ENCODE results near the gene BID.

The BID gene

DNA sequence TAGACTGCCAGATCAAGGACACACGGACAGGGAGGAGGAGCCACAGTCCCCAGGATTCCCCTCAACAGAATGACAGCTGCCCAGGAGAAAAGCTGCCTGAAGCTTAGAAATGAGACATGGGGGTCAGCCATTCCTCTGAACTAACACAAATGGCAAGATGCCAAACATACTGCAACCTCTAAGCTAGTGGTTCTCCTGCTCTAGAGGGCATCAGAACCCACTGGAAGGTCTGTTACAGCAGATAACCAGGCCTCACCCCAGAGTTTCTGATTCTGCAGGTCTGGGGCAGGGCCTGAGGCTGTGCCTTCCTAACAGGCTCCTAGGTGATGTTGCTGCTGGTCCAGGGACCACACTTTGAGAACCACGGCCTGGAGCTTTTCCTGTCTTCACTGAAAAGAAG, 28.6 kb upstream of the BID start:
- no peak for DNase-seq

DNA sequence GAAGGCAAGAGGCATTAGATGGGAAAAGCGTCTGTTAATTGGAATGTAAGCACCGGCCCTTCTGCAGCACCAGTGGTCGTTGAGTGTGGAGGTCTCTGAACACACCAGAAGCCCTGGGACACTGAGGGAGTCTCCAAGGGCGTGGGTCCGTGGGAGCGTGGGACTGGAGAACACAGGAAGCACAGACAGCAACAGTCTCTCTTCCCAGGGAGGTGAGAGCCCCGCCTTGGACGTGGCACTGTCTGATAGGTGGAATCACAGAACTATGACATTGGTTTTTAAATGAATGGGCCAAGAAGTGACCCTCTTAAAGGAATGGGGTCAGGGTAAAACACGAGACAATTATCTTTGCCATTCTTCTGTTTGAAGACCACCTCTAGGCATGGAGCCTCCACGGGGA, 28.1 kb upstream of the BID start:
- DNase-seq: no peak

DNA sequence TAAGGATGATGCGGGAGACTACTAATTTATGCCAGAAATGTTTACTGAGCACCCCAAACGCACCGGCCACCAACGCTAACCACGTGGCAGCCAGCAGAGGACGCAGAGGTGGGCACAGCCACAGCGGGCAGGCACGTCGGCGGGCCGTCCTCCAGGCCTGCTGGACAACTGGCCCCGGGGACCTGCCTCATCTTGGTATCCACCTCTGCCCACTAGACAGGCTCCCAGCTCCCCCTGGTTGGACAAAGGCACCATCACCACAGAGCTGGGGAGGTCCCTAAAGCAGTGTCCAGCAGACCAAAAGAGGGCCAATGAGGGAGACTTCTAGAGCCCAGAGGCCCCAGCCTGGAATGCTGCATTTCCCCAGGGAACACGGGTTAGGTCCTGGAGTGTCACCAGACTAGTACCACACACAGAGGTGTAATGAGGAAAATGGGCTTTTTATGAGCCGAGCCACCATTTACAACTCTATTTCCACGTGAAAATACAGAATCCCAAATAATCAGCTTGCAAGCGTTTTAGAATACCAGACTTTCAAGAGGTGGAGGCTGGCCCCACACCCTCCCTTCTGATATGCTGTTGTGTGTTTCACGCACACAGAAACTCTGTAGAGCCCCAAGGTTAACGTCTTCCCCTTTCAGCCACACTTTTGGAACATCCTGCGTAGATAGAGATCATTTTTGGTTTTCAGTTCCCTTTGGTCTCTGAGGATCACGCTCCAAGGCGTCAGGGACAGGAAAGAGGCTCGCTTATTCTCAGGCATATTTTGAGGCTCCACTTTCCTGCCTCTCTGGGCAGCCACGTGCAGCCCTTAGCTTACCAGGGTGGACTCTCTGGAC, 23.7 kb upstream of the BID start:
- DNase-seq: no peak

DNA sequence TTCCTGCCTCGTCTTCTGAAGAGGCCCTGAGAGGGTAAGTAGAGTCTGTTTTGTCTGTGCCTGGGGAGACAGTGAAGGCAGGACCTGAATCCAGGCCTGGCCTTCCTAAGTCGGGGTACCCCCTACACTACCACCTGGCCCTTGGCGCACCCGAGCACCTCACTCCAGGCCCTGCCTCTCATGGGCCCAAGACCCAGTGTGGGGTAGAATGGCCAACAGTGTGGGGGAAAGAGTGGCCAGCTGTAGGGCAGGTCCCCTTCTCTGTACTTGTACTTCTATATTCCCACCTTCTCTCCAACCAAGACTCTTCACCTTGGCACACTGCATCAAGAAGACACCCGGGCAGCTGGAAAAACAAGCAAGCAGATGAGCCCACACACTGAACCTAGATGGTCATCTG, 22.4 kb upstream of the BID start:
- DNase-seq: no peak

DNA sequence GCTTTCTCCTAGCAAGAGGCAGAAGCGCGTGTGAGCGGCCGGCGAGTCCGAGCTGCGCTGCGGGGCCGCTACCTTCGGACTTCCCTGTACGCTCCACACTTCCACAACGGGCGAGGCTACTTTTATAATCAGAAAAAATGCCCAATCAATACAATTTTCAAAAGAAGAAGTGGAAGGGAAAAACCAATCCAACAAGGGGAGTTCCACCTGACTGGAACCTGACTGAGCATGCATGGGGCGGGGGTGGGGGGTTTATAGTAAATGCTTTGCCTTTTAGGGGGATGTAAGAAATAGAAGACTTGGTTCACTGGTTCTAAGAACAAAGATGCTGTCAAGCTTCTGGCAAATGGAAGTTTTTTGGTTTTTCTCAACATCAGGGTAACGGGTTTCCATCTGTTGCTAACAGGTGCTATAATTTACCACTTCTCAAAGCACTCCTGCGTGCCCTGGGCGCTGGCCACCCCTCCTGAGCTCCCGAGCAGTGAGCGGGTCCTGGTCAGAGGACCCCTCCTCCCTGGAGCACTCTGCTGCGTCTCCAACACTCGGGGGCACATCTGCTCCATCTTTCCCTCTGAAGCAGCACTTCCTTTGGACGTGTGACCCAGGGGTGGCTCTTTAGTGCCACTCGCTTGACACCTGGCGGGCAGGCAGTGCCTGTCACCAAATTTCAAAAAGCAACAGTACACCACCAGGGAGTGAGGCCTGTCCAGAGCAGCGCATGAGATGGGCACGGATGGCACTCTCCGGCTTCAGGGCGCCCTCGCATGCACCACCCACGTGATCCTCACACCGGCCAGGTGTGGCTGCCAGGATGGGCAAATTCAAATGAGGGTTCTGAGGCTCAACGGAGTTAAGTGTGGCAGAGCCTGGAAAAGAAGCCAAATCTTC, 21.6 kb upstream of the BID start:
- no peak for DNase-seq

DNA sequence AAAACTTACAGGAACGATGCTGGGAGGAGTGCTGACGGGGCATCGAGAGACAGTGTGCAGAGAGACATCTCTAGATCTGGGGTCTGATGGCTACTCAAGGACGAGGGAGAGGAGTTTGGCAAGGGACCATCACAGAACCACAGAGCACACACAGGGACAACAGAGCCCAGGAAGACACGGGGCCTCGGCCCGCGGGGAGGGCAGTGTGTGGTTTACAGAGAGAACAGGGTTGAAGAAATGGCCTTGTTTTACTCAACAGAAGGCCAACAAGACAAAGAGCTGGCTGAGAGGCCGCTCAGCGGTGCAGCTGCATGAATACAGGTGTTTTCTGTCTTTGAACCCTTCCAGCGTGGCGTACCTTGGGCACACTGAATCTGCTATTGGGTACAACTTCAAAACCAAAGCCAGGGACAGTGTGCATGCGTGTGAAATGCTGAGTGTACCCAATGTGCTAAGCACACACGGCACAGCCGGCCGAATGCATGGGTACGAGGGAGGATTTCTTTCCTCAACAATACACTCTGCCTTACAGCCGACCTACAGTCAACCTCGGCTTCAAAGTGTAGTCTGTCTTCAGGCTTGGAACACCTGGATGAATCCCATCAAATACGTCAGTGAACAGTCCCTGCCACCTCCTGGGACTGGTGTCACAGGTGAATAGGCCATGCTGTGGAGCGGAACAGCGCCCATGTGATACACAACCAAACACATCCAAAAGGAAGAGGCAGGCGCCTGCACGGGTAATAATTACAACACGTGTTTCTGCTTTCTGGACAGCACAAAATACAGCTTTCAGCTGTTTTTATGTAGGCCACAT, 20.7 kb upstream of the BID start:
- no peak for DNase-seq

DNA sequence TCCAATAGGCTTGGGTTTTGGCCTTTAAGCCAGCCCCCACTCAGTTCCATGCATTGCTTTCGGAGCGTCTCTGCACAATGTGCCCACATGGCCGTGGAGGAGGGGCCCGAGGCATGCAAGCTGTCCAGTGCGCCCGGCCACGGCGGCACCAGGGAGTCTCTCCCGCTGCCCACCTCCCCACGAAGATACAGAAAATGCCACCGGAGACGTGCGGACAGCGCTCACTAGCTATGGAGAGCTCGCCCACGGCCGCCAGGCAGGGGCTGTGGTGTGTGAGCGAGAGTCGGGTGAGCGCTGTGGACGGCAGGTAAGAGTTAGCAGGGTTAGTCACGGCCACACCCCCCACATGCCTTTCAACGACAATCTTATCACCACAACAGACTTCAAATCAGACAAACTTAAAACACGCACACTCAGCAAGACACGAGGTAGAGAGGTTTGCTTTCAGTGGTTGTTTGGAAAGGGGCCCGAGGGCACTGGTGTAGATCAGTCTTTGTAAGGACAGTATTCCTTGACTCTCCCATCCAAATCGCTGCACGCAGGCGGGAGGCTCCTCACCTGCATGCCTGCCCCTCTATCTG, 18.7 kb upstream of the BID start:
- DNase-seq: no peak

DNA sequence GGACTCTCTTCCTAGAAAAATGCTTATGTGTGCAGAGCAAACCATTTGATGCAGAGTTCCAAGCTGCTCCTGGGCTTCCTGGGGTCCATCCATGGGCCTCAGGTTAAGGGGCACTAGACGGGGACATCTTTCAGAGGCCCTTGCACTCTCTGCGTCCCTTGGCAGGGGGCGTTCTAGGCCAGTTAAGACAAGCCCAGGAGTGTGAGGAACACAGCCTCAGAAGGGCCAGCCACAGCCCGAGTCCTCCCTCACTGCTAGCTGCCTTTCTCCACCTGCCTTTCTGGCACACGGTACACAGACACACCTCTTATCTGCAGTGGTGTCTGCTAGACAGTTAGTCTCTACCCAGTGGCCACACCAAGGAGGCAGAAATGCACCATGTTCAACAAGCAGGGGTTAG, 18.0 kb upstream of the BID start:
- DNase-seq: no peak

DNA sequence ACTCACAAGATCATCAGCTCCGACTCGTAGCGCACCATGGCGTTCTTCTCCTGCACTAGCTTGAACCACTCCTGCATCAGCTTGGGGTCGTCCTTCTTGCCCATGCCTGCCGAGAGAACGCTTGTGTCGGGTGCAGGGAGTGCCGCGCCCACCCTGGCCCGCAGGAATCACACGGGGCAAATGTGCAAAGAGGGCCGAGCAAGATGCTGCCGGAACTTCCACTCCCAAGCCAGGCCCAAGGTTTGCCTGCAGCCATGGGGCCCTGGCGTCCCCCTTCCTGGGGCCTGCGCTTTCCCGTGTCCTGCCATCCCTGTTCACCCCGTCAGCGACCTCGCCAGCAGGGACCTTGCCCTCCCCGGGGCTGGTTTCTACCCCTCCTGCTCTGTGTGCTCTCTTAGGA, 16.9 kb upstream of the BID start:
- no peak for DNase-seq

DNA sequence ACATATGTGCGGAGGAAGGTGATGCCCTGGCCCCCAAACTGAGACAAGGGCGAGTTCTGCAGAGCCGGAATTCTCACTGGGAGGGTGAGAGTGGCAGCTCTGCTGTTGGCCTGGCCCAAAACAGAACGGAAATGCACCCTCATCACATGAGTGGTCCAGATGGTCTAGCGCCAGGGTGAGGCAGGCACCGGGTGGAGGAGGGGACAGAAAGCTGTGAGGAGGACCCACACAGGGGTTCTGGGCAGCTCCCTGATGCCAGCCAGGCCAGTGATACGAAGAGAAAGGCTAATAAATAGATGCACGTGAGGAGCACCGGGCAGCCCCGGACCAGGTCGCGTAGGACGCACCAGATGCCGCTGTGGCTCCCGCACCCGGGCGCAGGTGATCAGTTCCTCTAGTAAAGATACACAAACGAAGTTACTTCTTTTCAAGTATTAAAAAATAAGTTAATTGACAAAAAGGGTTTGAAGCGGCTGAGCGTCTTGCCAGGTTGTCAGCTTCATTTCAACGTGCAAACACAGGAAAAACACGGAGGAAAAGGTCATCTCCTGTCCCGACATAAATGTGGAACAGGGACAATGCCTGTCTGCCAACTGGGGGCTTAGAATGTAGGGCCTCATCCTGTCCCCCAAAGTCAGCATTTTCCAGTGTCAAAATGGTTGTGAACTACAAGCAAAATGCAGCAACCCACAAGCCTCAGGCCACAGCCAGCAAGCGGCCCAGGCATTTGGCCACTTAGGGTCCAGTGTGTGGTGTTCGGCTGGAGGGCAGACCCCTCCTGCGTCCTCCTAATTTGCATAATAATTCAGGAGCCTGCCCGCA, 15.3 kb upstream of the BID start:
- no peak for DNase-seq

DNA sequence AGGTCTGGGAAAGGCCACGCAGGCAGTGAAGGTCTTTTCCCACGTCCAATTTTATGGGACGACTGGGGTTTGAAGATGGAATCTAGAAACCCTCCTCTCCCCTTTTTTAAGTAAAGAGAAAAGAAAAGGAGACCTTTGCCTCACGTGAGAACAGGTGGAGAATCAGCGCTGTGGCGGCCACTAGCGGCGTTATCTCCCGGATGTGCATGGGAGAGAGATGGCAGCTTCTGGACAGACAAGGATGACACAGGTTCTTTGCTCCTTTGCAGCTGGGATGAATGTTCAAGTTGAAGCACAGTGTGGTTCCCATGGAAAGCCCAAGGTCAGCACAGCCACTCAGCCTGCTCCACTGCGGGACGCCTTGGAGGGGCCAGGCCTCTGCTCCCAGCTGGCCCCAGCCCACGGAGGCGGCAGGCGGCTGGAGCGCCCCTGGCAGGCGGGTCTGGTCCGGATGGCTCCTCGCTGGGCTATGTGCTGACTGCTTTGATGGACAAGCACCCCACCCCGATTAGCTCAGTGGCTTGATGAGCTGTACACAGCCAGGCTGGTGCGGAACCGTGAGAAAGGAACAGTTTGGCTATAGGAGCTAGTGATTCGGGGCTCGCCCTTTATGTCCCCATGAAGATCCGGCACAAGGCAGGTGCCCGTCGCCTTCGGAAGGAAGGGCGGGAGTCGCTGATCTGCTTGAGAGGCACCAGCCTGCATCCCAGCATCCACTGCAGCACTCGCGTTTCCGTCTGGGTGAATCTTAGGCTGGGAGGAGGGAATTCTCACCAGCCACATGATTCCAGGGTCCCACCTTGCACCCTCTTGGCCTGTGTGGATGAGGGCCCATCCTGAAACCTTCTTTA, 14.5 kb upstream of the BID start:
- DNase-seq: no peak

DNA sequence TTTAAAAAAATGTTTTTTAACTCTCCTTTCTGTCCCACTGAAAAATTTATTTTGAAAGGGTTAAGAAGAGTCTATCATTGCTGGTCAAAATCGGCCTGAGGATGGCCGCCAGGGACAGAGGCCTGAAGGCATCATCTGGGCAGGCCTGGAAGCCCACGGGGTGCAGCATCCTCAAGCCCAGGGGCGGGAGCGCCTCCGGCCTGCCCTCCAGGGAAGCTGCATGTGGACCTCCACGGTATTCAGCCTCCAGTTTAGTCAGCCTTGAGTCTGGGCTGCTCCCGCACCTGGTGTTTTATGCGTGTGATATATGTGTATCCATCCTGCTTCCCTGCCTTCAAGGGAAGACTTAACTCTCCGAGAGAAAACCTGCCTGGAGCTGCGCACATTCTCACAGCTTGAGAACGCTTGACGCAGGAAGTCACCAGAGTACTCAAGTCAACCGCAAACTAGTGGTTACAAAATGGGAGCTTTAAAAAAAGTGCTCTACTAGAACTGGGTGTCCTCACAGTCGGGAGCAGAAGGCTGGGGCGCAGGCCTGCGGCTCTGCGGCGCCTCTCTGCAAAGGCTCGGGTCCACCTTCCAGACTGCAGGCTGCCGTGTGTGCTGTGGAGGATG, 13.6 kb upstream of the BID start:
- no peak for DNase-seq

DNA sequence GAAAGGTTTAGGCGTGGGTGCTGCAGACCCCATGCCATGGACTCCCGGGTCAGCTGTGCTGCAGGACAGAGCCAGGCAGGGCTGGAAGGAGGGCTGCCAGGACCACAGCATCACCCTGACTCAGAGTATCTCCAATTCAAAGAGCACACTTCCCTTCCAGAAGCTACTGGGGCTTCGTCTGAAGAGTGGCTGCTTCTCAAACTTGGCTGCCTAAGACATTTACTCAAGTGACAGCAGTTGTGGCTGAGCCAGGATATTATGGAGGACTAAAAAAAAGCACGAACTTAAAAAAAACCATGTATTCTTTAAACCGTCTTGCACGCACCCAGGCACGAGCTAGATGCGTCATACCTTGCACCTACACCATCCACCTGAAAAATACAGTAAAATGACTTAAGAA, 13.0 kb upstream of the BID start:
- no peak for DNase-seq

DNA sequence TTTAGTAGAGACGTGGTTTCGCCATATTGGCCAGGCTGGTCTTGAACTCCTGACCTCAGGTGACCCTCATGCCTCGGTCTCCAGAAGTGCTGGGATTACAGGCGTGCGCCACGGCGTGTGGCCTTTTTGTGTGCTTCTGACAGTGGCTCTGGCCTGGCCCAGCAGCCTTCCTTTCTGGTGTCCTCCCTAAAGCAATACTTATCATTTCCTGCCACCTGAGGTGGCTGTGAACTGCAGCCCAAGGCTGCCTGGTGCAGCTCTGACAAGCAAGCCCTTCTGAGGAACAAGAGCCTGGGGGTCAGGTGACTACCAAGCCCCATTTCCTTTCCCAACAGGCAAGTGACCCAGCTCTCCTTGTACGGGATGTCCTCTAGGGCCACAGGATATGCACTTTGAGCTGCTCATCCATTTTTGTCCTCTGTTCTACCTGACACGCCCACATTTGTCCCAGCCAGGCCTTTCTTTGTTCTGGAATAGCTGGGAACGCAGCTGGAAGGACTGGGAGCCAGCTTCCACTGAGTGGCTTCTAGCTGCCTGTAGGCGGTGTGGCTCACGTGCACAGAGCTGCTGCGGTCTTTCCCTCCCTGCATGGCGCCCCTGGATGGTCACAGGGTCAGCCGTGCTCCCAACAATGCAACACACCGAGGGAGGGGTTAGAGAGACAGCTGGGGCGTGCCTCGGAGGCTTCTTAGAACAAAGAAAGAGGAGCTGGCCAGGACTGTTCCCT, 12.3 kb upstream of the BID start:
- DNase-seq: no peak

DNA sequence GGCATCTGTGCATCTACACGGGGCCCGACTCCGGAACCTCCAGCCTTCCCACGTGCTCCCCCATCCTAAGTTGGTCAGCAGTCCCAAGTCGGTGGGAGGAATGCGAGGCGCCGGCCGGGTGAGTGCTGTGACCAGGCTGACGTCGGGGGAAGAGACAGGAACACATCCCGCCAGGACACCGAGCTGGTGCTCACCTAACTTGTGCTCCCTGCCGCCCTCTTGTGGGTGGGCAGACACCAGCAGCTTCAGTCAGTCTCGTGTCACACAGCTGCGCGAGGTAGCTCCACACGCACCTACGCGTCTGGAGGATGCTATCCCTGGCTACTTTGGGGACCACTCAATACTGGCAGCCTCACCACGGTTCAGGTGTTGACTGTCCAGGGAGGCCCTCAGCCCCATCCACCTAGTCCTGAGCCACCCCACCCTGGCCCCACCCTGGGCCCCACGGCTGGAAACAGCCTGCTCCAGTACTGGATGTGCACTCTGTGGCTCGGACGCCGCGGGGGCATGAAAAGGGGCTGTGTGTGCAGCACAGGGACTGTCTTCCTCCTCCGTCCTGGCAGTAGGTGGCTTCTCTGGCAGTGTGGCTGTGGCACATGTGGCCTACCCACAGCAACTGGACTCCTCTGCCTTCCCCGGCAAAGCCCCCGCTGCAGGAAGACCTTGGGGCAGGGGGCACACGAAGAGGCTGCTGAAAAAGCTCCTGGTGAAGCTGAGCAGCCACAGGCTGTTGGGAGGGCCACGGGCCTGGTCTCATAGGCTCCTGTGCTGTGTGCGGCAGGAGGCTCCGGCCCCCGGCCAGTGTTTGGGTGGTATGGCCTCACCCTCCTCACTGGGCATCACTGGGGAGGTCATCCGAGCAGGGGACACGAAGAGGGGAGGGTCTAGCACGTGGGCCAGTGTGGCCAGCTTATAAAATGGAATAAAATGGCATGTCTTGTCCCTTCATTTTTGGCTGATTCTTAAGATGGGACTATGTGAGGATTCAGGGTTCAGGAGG, 11.2 kb upstream of the BID start:
- DNase-seq: no peak

DNA sequence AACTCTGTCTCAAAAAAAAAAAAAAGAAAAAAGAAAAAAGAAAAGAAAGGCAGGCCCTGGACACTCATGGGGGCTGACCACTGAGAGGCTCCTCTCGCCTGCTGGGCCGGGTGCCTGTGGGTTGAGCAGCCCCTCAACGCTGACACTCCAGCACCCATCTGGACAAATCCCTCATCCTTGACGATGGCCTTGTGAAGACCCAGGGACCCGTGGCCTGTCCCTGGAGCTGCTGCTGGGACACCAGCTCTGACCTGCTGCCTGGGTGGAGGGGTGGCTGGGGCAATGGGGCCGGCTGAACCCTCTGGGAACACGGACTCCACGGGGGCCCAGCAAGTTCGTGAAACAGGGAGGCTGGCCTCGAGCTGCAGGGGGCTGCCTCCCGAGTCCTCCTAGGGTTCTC, 10.5 kb upstream of the BID start:
- no peak for DNase-seq

DNA sequence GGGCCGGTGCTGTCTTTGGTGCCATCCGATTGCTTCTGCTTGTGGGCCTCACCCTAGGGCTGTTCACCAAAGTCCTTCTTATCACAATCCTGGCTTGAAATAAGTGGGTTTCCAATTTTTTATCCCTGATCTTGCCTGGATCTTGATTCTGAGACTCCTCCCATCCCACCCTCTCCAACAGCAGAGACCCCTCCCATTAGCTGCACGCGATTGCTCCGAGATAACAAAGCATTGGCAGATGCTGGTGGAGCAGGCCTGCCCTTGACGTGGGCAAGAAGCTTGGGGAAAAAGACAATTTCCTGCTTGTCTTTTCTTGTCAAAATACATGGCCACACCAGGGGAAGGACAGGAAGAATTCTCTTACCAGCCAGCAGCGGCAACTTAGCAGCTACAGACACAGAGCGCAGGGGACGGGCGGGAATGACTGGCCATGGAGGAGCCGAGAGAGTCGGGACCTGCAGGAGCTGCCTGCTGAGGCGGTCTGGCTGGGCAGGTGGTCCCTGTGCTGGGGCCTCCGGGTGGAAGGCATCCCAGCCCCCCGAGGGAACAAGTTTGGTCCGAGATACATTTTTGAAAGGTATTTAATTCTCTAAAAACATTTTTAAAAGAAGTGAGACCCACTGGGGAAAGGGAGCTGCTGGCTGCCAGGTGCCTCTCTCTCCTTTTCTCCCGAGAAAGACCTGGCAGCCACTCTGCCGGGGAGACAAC, 9.7 kb upstream of the BID start:
- DNase-seq: no peak

DNA sequence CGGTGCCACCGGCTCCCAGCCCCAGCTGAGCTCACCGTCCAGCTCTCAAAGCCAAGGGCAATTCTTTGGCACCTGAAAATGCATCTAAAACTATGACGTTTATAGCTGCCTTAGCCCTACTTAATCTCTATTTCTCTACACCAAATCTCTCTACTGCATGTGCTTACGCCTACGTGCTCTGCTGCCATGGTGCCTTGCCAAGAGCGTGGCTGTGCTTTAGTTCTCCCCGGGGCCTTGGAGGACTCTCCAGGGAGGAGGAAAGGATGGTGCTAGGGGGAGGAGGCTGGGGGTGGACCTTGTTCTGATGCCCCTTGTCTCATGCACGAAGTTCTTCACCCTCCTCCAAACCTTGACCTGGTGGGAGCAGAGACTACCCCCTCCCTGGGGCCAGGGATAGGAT, 9.0 kb upstream of the BID start:
- DNase-seq: no peak

All from midbrain (tissue), 1 donor.